Measurements from ENCODE around the gene IQCK.
A peak's percentile ranks its signal among the peaks of the same experiment; 100 is the strongest.

Gene IQCK

GRCh38 chr16:19881783-19882182 is 163.7 kb downstream of the IQCK start:
- H3K4me3 ChIP-seq (ENCODE audit: control insufficient read depth, low read depth, low read length), result no peak overlapping the region
- no peak for TF ChIP-seq CTCF (IDR thresholded peaks at IDR 0.05; ENCODE audit: control insufficient read depth, insufficient read depth, low read depth, low read length, missing control alignments)
- DNase-seq (ENCODE audit: low read depth), result no peak

- DNase-seq (ENCODE audit: low read depth), result no peak
These were observed 164.1 kb downstream of the IQCK start for GRCh38 chr16:19882186-19882585.

GRCh38 chr16:19882646-19883045 is 164.6 kb downstream of the IQCK start:
- TF ChIP-seq CTCF (IDR thresholded peaks at IDR 0.05; ENCODE audit: control insufficient read depth, insufficient read depth, low read depth, low read length, missing control alignments), result no peak
- H3K4me3 ChIP-seq (ENCODE audit: control insufficient read depth, low read depth, low read length), result no peak overlapping the region
- no peak for DNase-seq (ENCODE audit: low read depth)

More at GRCh38 chr16:19882186-19882585, 164.1 kb downstream of the IQCK start:
- TF ChIP-seq CTCF (IDR thresholded peaks at IDR 0.05; ENCODE audit: control insufficient read depth, insufficient read depth, low read depth, low read length, missing control alignments), result no peak
- H3K4me3 ChIP-seq (ENCODE audit: control insufficient read depth, low read depth, low read length), result no peak overlapping the region

- peak overlapping the region; percentile 66 for H3K4me3 ChIP-seq (ENCODE audit: control insufficient read depth, low read depth, low read length)
- DNase-seq (ENCODE audit: low read depth), result no peak
- no peak for TF ChIP-seq CTCF (IDR thresholded peaks at IDR 0.05; ENCODE audit: control insufficient read depth, insufficient read depth, low read depth, low read length, missing control alignments)
These were observed 165.4 kb downstream of the IQCK start for GRCh38 chr16:19883296-19883965.

- no peak for TF ChIP-seq CTCF (IDR thresholded peaks at IDR 0.05; ENCODE audit: control insufficient read depth, insufficient read depth, low read depth, low read length, missing control alignments)
- DNase-seq (ENCODE audit: low read depth), result no peak
- peak overlapping the region; percentile 66 for H3K4me3 ChIP-seq (ENCODE audit: control insufficient read depth, low read depth, low read length)
These were observed 166.0 kb downstream of the IQCK start for GRCh38 chr16:19883966-19884485.

GRCh38 chr16:19884611-19885450 is 166.8 kb downstream of the IQCK start, which contains the start of gene GPRC5B:
Gene GPRC5B, minus strand, starts transcription at chr16:19884848. Its CDS starts 12,003 bp downstream, at chr16:19872845.
- peak within 1 kb of the TSS; percentile 66 for H3K4me3 ChIP-seq (ENCODE audit: control insufficient read depth, low read depth, low read length)
- TF ChIP-seq CTCF (IDR thresholded peaks at IDR 0.05; ENCODE audit: control insufficient read depth, insufficient read depth, low read depth, low read length, missing control alignments), result no peak
- DNase-seq (ENCODE audit: low read depth), result no peak

All from AG09309 (cell line).